Endometrial microvascular endothelial cells (primary cell): ENCODE measurements around the gene NPTX1. TPM values are rescaled to one million over a fixed set of nuclear protein-coding genes. Genes with fewer than 3 reads are reported as not detected.
"Not testable (repeated sequence)": the region's sequence is repeated elsewhere in the genome, so short reads cannot be mapped to it uniquely, and the experiment has no call there.

Source experiments
- in situ Hi-C: cut with HindIII; loops from 2 replicates; pipeline ENCODE4 v1.10.0; 2017; ENCODE audit warnings: low sequenced_read_pairs, low pct_unique_long_range_greater_than_20kb; ENCODE audit errors: inconsistent ontology term
- total RNA-seq: library from RNA; depleted of rRNA; stranded (reverse); fragments of >200 nt; gene quantifications from one replicate; pipeline ENCODE4 v1.2.3, GENCODE V29; 2015; ENCODE audit errors: inconsistent ontology term

NPTX1 gene
- total RNA-seq, 1 donor from 2014 or later, result 0.09 TPM

GRCh38 chr17:80507177-80507576, 30.8 kb upstream of the NPTX1 start:
- in situ Hi-C loops, result not testable (repeated sequence)

GRCh38 chr17:80504686-80505413, 28.4 kb upstream of the NPTX1 start:
- in situ Hi-C loops, result no loop called here

- in situ Hi-C loops, result no loop called here
Measured at GRCh38 chr17:80503921-80504320, 27.5 kb upstream of the NPTX1 start.

GRCh38 chr17:80503031-80503430, 26.6 kb upstream of the NPTX1 start:
- in situ Hi-C loops, result no loop called here

- in situ Hi-C loops, result no loop called here
Measured at GRCh38 chr17:80502578-80502877, 26.1 kb upstream of the NPTX1 start.

- in situ Hi-C loops, result no loop called here
Measured at GRCh38 chr17:80501741-80502577, 25.6 kb upstream of the NPTX1 start.

- in situ Hi-C loops, result no loop called here
Measured at GRCh38 chr17:80499961-80500665, 23.7 kb upstream of the NPTX1 start.

GRCh38 chr17:80499560-80499959, 23.2 kb upstream of the NPTX1 start:
- in situ Hi-C loops, result no loop called here

- in situ Hi-C loops, result no loop called here
Measured at GRCh38 chr17:80498920-80499410, 22.6 kb upstream of the NPTX1 start.

GRCh38 chr17:80498242-80498919, 22.0 kb upstream of the NPTX1 start:
- in situ Hi-C loops, result no loop called here

- in situ Hi-C loops, result no loop called here
Measured at GRCh38 chr17:80497726-80498241, 21.4 kb upstream of the NPTX1 start.

GRCh38 chr17:80494547-80494946, 18.1 kb upstream of the NPTX1 start:
- in situ Hi-C loops, result no loop called here

- in situ Hi-C loops, result no loop called here
Measured at GRCh38 chr17:80492343-80493136, 16.1 kb upstream of the NPTX1 start.

- in situ Hi-C loops, result no loop called here
Measured at GRCh38 chr17:80491478-80492342, 15.3 kb upstream of the NPTX1 start.

- in situ Hi-C loops, result no loop called here
Measured at GRCh38 chr17:80487511-80487910, 11.1 kb upstream of the NPTX1 start.

GRCh38 chr17:80486692-80487091, 10.3 kb upstream of the NPTX1 start:
- in situ Hi-C loops, result no loop called here

GRCh38 chr17:80485846-80486245, 9.4 kb upstream of the NPTX1 start:
- in situ Hi-C loops, result no loop called here
